HCT116 (cell line): ENCODE data around the gene NR1H3.

ENCODE experiments used
- EZH2phosphoT487 ChIP-seq: fragments of 200-600 bp; IDR thresholded peaks from 2 replicates; pipeline ENCODE4 v1.6.1; 2018; ENCODE audit warnings: antibody characterized with exemption, borderline replicate concordance
- JUND ChIP-seq: IDR thresholded peaks from 2 replicates; pipeline ENCODE4 v1.6.1; 2012
- POLR2A ChIP-seq: IDR thresholded peaks from 2 replicates; pipeline ENCODE4 v1.7.0; 2011; ENCODE audit warnings: borderline replicate concordance; ENCODE audit not compliant: insufficient read depth, insufficient read length; ENCODE audit errors: extremely low read depth
- POLR2AphosphoS5 ChIP-seq: IDR thresholded peaks from 2 replicates; pipeline ENCODE4 v1.6.1; 2011; ENCODE audit warnings: mild to moderate bottlenecking, low read depth, low read length, moderate library complexity
- RAD21 ChIP-seq: IDR thresholded peaks from 2 replicates; pipeline ENCODE4 v1.6.1; 2012; ENCODE audit warnings: low read depth, mild to moderate bottlenecking
- SP1 ChIP-seq: IDR thresholded peaks from 2 replicates; pipeline ENCODE4 v1.6.1; 2012; ENCODE audit warnings: low read depth
- ZFX ChIP-seq: fragments of 450-650 bp; IDR thresholded peaks from 2 replicates; pipeline ENCODE4 v1.6.1; 2017
- TF ChIP-seq, protein P1 (sequence below), 3 experiments: fragments of 200-600 bp in 1 of 3; sonication (generic) in 1 of 3; IDR thresholded peaks in 2 of 3; conservative IDR thresholded peaks in 1 of 3; 2 replicates each; pipeline ENCODE4 v1.5.1; 2012 to 2017; ENCODE audit warnings: low read depth in 2 of 3, low read length in 2 of 3, antibody characterized with exemption in 1 of 3, borderline replicate concordance in 1 of 3, control low read depth in 1 of 3, mild to moderate bottlenecking in 1 of 3, mixed read lengths in 1 of 3, mixed run types in 1 of 3, moderate library complexity in 1 of 3; ENCODE audit not compliant: insufficient read depth in 1 of 3
- TF ChIP-seq, protein P2 (sequence below): IDR thresholded peaks from 2 replicates; pipeline ENCODE4 v1.6.1; 2012
- TF ChIP-seq, protein P3 (sequence below): IDR thresholded peaks from 2 replicates; pipeline ENCODE4 v1.6.1; 2011; ENCODE audit warnings: mild to moderate bottlenecking, low read length, moderate library complexity; ENCODE audit not compliant: insufficient replicate concordance; ENCODE audit errors: extremely low read depth
- TF ChIP-seq, protein P4 (sequence below): IDR thresholded peaks from 2 replicates; pipeline ENCODE4 v1.6.1; 2012; ENCODE audit warnings: low read depth

GRCh38 chr11:47271961-47272661 is 14.3 kb downstream of the NR1H3 start:
- TF ChIP-seq, protein P1, sequence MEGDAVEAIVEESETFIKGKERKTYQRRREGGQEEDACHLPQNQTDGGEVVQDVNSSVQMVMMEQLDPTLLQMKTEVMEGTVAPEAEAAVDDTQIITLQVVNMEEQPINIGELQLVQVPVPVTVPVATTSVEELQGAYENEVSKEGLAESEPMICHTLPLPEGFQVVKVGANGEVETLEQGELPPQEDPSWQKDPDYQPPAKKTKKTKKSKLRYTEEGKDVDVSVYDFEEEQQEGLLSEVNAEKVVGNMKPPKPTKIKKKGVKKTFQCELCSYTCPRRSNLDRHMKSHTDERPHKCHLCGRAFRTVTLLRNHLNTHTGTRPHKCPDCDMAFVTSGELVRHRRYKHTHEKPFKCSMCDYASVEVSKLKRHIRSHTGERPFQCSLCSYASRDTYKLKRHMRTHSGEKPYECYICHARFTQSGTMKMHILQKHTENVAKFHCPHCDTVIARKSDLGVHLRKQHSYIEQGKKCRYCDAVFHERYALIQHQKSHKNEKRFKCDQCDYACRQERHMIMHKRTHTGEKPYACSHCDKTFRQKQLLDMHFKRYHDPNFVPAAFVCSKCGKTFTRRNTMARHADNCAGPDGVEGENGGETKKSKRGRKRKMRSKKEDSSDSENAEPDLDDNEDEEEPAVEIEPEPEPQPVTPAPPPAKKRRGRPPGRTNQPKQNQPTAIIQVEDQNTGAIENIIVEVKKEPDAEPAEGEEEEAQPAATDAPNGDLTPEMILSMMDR (IDR thresholded peaks at IDR 0.05 in 2 of 3, conservative IDR thresholded peaks at IDR 0.05 in 1 of 3; ENCODE audit: borderline replicate concordance in 1 of 3, insufficient read depth in 1 of 3, low read depth in 2 of 3, low read length in 2 of 3) = no peak
- TF ChIP-seq POLR2AphosphoS5 = no peak
- no peak for TF ChIP-seq RAD21
- TF ChIP-seq, protein P2, sequence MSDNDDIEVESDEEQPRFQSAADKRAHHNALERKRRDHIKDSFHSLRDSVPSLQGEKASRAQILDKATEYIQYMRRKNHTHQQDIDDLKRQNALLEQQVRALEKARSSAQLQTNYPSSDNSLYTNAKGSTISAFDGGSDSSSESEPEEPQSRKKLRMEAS = no peak
- TF ChIP-seq, protein P3, sequence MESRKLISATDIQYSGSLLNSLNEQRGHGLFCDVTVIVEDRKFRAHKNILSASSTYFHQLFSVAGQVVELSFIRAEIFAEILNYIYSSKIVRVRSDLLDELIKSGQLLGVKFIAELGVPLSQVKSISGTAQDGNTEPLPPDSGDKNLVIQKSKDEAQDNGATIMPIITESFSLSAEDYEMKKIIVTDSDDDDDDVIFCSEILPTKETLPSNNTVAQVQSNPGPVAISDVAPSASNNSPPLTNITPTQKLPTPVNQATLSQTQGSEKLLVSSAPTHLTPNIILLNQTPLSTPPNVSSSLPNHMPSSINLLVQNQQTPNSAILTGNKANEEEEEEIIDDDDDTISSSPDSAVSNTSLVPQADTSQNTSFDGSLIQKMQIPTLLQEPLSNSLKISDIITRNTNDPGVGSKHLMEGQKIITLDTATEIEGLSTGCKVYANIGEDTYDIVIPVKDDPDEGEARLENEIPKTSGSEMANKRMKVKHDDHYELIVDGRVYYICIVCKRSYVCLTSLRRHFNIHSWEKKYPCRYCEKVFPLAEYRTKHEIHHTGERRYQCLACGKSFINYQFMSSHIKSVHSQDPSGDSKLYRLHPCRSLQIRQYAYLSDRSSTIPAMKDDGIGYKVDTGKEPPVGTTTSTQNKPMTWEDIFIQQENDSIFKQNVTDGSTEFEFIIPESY = no peak
- TF ChIP-seq, protein P4, sequence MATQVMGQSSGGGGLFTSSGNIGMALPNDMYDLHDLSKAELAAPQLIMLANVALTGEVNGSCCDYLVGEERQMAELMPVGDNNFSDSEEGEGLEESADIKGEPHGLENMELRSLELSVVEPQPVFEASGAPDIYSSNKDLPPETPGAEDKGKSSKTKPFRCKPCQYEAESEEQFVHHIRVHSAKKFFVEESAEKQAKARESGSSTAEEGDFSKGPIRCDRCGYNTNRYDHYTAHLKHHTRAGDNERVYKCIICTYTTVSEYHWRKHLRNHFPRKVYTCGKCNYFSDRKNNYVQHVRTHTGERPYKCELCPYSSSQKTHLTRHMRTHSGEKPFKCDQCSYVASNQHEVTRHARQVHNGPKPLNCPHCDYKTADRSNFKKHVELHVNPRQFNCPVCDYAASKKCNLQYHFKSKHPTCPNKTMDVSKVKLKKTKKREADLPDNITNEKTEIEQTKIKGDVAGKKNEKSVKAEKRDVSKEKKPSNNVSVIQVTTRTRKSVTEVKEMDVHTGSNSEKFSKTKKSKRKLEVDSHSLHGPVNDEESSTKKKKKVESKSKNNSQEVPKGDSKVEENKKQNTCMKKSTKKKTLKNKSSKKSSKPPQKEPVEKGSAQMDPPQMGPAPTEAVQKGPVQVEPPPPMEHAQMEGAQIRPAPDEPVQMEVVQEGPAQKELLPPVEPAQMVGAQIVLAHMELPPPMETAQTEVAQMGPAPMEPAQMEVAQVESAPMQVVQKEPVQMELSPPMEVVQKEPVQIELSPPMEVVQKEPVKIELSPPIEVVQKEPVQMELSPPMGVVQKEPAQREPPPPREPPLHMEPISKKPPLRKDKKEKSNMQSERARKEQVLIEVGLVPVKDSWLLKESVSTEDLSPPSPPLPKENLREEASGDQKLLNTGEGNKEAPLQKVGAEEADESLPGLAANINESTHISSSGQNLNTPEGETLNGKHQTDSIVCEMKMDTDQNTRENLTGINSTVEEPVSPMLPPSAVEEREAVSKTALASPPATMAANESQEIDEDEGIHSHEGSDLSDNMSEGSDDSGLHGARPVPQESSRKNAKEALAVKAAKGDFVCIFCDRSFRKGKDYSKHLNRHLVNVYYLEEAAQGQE = no peak
- TF ChIP-seq ZFX = no peak
- TF ChIP-seq EZH2phosphoT487 = no peak
- no peak for TF ChIP-seq JUND
- TF ChIP-seq SP1 = no peak
- no peak for TF ChIP-seq POLR2A
